Measurements from ENCODE around the gene GPR78. TPM values are rescaled to one million over a fixed set of nuclear protein-coding genes. Genes with fewer than 3 reads are reported as not detected.

GPR78 gene
- total and polyA plus RNA-seq, 2 of the 13 experiments (the other 11 are each of a cell fraction or from before 2014, with no cell fraction given): 0.01 to 0.07 TPM

DNA sequence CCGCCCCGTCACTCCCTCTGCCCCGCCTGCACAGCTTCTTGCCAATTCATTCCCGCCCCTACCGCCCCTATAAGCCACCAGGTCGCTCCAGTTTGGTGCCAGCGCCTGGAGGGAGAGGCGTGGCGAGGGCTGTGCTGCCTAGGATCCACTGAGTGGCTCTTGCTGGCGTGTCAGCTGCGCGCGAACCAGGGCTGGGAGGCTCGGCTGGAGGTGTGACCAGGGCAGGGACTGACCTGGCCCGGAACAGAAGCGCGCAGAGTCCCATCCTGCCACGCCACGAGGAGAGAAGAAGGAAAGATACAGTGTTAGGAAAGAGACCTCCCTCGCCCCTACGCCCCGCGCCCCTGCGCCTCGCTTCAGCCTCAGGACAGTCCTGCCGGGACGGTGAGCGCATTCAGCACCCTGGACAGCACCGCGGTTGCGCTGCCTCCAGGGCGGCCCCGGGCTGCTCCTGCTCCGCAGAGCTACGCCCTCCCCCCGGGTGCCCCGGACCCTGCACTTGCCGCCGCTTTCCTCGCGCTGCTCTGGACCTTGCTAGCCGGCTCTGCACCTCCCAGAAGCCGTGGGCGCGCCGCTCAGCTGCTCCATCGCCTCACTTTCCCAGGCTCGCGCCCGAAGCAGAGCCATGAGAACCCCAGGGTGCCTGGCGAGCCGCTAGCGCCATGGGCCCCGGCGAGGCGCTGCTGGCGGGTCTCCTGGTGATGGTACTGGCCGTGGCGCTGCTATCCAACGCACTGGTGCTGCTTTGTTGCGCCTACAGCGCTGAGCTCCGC is at the start of gene GPR78 (continued):
- TF ChIP-seq MAF1 (CRISPR knock-in tag; IDR thresholded peaks at IDR 0.05; ENCODE audit: borderline replicate concordance): peak; percentile 72; the same call in 1 of the 2 replicates
- TF ChIP-seq, protein P1, sequence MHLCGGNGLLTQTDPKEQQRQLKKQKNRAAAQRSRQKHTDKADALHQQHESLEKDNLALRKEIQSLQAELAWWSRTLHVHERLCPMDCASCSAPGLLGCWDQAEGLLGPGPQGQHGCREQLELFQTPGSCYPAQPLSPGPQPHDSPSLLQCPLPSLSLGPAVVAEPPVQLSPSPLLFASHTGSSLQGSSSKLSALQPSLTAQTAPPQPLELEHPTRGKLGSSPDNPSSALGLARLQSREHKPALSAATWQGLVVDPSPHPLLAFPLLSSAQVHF (CRISPR knock-in tag; IDR thresholded peaks at IDR 0.05): no peak
- no peak for TF ChIP-seq RBM39 (IDR thresholded peaks at IDR 0.05; ENCODE audit: low read depth, low read length, poor library complexity, severe bottlenecking)
- TF ChIP-seq, protein P2, sequence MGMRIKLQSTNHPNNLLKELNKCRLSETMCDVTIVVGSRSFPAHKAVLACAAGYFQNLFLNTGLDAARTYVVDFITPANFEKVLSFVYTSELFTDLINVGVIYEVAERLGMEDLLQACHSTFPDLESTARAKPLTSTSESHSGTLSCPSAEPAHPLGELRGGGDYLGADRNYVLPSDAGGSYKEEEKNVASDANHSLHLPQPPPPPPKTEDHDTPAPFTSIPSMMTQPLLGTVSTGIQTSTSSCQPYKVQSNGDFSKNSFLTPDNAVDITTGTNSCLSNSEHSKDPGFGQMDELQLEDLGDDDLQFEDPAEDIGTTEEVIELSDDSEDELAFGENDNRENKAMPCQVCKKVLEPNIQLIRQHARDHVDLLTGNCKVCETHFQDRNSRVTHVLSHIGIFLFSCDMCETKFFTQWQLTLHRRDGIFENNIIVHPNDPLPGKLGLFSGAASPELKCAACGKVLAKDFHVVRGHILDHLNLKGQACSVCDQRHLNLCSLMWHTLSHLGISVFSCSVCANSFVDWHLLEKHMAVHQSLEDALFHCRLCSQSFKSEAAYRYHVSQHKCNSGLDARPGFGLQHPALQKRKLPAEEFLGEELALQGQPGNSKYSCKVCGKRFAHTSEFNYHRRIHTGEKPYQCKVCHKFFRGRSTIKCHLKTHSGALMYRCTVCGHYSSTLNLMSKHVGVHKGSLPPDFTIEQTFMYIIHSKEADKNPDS (CRISPR knock-in tag; IDR thresholded peaks at IDR 0.05): no peak
- no peak for TF ChIP-seq GLMP (CRISPR knock-in tag; IDR thresholded peaks at IDR 0.05; ENCODE audit: borderline replicate concordance)
- TF ChIP-seq NR1H2 (CRISPR knock-in tag; IDR thresholded peaks at IDR 0.05; ENCODE audit: borderline replicate concordance, low read depth): no peak
- no peak for TF ChIP-seq MAFF (IDR thresholded peaks at IDR 0.05; ENCODE audit: low read depth, low read length)
- no peak; a peak in 1 of 4 replicates for TF ChIP-seq NR2F1 (CRISPR knock-in tag; IDR thresholded peaks at IDR 0.05)
- TF ChIP-seq HNRNPK (IDR thresholded peaks at IDR 0.05; ENCODE audit: low read depth, low read length, poor library complexity, severe bottlenecking): no peak
- TF ChIP-seq, protein P3, sequence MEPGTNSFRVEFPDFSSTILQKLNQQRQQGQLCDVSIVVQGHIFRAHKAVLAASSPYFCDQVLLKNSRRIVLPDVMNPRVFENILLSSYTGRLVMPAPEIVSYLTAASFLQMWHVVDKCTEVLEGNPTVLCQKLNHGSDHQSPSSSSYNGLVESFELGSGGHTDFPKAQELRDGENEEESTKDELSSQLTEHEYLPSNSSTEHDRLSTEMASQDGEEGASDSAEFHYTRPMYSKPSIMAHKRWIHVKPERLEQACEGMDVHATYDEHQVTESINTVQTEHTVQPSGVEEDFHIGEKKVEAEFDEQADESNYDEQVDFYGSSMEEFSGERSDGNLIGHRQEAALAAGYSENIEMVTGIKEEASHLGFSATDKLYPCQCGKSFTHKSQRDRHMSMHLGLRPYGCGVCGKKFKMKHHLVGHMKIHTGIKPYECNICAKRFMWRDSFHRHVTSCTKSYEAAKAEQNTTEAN (CRISPR knock-in tag; conservative IDR thresholded peaks at IDR 0.05): no peak; the same call in 1 of the 2 replicates
- TF ChIP-seq ZNF12 (CRISPR knock-in tag; IDR thresholded peaks at IDR 0.05): peak; percentile 58; the same call in 1 of the 2 replicates
- TF ChIP-seq ZNF136 (CRISPR knock-in tag; IDR thresholded peaks at IDR 0.05; ENCODE audit: low read depth): no peak
- TF ChIP-seq ZNF558 (CRISPR knock-in tag; IDR thresholded peaks at IDR 0.05; ENCODE audit: borderline replicate concordance): peak; percentile 73; the same call in 1 of the 2 replicates
- no peak for TF ChIP-seq YEATS2 (CRISPR knock-in tag; IDR thresholded peaks at IDR 0.05; ENCODE audit: borderline replicate concordance)
- no peak for TF ChIP-seq MED8 (CRISPR knock-in tag; IDR thresholded peaks at IDR 0.05; ENCODE audit: insufficient replicate concordance)
- TF ChIP-seq ZBTB3 (CRISPR knock-in tag; IDR thresholded peaks at IDR 0.05; ENCODE audit: borderline replicate concordance, low read depth): no peak
- TF ChIP-seq, protein P4, sequence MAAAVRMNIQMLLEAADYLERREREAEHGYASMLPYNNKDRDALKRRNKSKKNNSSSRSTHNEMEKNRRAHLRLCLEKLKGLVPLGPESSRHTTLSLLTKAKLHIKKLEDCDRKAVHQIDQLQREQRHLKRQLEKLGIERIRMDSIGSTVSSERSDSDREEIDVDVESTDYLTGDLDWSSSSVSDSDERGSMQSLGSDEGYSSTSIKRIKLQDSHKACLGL (CRISPR knock-in tag; IDR thresholded peaks at IDR 0.05): peak; percentile 58; the same call in 1 of the 2 replicates
- 0 out of 2 replicates have a peak, but pooled peaks have one; percentile 22 for TF ChIP-seq ZNF691 (CRISPR knock-in tag; IDR thresholded peaks at IDR 0.05; ENCODE audit: borderline replicate concordance, low read depth)
- TF ChIP-seq ZNF224 (CRISPR knock-in tag; IDR thresholded peaks at IDR 0.05): no peak
- no peak for TF ChIP-seq ZNF572 (CRISPR knock-in tag; IDR thresholded peaks at IDR 0.05)
- TF ChIP-seq ZEB1 (IDR thresholded peaks at IDR 0.05; ENCODE audit: insufficient replicate concordance, low read depth): no peak
